BLaER1 (cell line): ENCODE measurements around the gene TAC3.
"Not testable (repeated sequence)": the region's sequence is repeated elsewhere in the genome, so short reads cannot be mapped to it uniquely, and the experiment has no call there.

Experiments
- H3K27ac ChIP-seq: shearing (Covaris generic); formaldehyde crosslinking; 2 replicates; pipeline ENCODE4 v1.8.1; 2022
- H3K27me3 ChIP-seq: shearing (Covaris generic); formaldehyde crosslinking; 2 replicates; pipeline ENCODE4 v1.8.1; 2022
- H3K36me3 ChIP-seq: shearing (Covaris generic); formaldehyde crosslinking; 2 replicates; pipeline ENCODE4 v1.8.1; 2022
- H3K4me1 ChIP-seq: shearing (Covaris generic); formaldehyde crosslinking; 2 replicates; pipeline ENCODE4 v1.8.1; 2022
- H3K4me2 ChIP-seq: shearing (Covaris generic); formaldehyde crosslinking; 2 replicates; pipeline ENCODE4 v1.8.1; 2022
- H3K4me3 ChIP-seq: shearing (Covaris generic); formaldehyde crosslinking; 2 replicates; pipeline ENCODE4 v1.8.1; 2022
- H3K9ac ChIP-seq: shearing (Covaris generic); formaldehyde crosslinking; 2 replicates; pipeline ENCODE4 v1.8.1; 2022
- H3K9me3 ChIP-seq: shearing (Covaris generic); formaldehyde crosslinking; 2 replicates; pipeline ENCODE4 v1.8.1; 2022
- H4K20me1 ChIP-seq: shearing (Covaris generic); formaldehyde crosslinking; 2 replicates; pipeline ENCODE4 v1.8.1; 2022
- Cebpa-rat ChIP-seq: shearing (Covaris generic); IDR thresholded peaks from 2 replicates; pipeline ENCODE4 v1.8.1; 2022

Gene TAC3

DNA sequence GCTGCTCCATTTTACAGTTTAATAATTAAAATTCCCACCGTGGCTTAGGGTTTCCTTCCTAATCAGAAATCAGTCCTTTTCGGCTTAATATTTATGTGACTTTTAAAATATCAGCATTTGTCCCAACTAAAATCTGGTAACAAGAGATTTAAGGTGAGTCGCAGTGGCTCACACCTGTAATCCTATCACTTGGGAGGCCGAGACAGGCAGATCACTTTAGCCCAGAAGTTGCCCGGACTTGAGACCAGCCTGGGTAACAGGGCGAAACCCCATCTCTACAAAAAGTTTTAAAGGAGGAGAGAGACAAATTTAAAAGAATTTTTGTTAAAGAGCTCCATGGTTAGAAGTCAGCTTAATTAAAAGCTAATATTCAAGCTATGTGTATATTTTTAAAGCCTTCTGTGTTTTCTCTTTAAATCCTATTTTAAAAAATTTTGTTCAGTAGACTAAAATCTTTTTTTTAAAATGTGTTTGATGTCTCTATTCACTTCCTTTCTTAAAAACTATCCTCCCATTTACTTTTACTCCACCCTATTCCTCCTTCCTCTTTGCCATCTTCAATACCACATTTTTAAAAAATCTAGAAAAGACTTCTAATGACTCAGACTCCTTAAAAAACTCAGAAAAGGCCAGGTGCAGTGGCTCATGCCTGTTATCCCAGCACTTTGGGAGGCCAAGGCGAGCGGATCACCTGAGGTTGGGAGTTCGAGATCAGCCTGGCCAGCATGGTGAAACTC lies 3.8 kb upstream of the TAC3 start:
- H3K36me3 ChIP-seq: no peaks in the 10 kb centered on the region
- no peaks in the 10 kb centered on the region for H3K9me3 ChIP-seq
- H3K27ac ChIP-seq: no peak overlapping the region
- H3K9ac ChIP-seq: no peak overlapping the region
- no peaks in the 10 kb centered on the region for H3K27me3 ChIP-seq
- TF ChIP-seq Cebpa-rat: no peak
- no peak overlapping the region for H3K4me2 ChIP-seq
- peaks cover 5% of the 10 kb centered on the region; the same call in 1 of the 2 replicates for H3K4me1 ChIP-seq
- no peak overlapping the region for H3K4me3 ChIP-seq
- H4K20me1 ChIP-seq: no peaks in the 10 kb centered on the region

DNA sequence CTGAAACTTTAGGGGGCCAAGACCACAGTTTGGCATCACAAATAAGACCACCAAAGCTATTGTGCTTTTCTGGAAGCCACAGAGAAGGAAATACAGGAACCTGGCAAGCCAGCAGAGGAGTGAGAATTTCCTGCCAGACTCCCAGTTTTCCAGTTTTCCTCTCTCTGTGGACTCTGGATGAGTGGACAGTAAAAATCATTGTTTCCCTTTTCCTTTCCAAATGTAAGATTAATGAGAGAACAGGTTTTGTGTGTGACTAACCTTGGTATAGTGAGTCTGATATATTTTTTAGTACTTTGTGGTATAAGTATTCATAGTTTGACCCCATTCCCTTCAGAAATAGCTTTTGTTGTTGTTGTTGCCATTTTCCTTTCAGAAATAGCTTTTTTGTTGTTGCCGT lies 2.6 kb upstream of the TAC3 start:
- H3K4me1 ChIP-seq: peaks cover 5% of the 10 kb centered on the region; the same call in 1 of the 2 replicates
- no peaks in the 10 kb centered on the region for H3K36me3 ChIP-seq
- TF ChIP-seq Cebpa-rat: no peak
- no peak overlapping the region for H3K27ac ChIP-seq
- H3K9ac ChIP-seq: no peak overlapping the region
- H3K27me3 ChIP-seq: no peaks in the 10 kb centered on the region
- H4K20me1 ChIP-seq: no peaks in the 10 kb centered on the region
- H3K9me3 ChIP-seq: no peaks in the 10 kb centered on the region
- no peak overlapping the region for H3K4me3 ChIP-seq
- no peak overlapping the region for H3K4me2 ChIP-seq

DNA sequence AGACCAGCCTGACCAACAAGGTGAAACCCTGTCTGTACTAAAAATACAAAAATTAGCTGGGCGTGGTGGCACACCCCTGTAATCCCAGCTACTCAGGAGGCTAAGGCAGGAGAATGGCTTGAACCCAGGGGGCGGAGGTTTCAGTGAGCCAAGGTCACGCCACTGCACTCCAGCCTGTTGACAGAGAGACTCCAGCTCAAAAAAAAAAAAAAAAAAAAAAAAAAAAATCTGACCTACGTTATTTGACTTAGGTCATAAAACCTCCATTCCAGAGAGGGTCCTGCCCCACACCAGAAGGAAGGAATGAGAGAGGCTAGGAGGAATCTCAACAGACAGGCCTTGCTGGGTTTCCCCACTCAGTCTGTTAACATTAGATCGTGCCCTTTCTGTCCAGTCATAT lies 2.0 kb upstream of the TAC3 start:
- H3K27me3 ChIP-seq, H4K20me1 ChIP-seq, H3K4me1 ChIP-seq, H3K4me2 ChIP-seq, H3K36me3 ChIP-seq, H3K4me3 ChIP-seq, H3K27ac ChIP-seq, H3K9me3 ChIP-seq, H3K9ac ChIP-seq: not testable (repeated sequence)

DNA sequence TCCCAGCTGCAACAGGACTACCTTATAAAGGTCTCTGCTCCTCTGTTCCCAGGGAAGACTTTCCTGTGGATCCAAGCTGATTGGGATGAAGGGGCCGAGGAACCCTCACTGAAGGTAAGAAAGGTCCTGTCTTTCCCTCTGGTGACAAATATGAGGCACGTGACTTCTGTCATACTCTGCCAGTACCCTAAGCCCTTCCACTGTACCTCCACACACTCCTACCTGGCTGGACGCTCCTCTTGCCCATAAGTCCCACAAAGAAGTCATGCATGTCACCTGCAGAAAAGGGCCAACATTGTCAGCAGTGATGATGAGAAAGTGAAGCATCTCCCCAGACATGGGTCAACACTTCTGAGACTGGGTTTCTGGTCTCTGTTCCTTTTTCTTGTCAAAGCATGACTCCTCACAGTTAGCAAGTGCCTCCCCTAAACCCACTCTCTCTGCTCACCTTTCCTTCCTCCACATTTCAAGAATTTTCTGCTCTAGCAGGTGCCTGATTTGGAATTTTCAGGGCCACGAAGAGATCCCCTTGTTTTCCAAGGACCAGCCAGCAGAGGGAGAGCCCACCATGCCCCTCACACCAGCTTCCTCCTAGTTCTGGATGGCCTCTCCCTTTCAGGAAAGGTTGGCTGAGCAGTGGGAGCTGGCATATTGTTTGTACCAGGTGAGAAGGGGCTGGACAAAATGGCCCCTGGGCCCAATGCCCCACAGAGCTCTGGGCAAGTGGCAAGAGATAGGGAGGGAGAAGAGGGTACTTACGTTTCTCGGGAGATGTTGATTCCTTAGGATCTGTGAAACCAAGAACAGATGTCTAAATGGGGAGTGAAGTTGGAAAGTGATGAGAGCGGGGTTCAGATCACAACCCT lies 3.5 kb downstream of the TAC3 start:
- no peak overlapping the region for H3K4me3 ChIP-seq
- no peak overlapping the region for H3K27ac ChIP-seq
- no peaks in the 10 kb centered on the region for H3K4me1 ChIP-seq
- no peaks in the 10 kb centered on the region for H3K27me3 ChIP-seq
- H3K9ac ChIP-seq: no peak overlapping the region
- TF ChIP-seq Cebpa-rat: no peak
- no peak overlapping the region for H3K4me2 ChIP-seq
- no peaks in the 10 kb centered on the region for H4K20me1 ChIP-seq
- H3K9me3 ChIP-seq: no peaks in the 10 kb centered on the region
- H3K36me3 ChIP-seq: no peaks in the 10 kb centered on the region

DNA sequence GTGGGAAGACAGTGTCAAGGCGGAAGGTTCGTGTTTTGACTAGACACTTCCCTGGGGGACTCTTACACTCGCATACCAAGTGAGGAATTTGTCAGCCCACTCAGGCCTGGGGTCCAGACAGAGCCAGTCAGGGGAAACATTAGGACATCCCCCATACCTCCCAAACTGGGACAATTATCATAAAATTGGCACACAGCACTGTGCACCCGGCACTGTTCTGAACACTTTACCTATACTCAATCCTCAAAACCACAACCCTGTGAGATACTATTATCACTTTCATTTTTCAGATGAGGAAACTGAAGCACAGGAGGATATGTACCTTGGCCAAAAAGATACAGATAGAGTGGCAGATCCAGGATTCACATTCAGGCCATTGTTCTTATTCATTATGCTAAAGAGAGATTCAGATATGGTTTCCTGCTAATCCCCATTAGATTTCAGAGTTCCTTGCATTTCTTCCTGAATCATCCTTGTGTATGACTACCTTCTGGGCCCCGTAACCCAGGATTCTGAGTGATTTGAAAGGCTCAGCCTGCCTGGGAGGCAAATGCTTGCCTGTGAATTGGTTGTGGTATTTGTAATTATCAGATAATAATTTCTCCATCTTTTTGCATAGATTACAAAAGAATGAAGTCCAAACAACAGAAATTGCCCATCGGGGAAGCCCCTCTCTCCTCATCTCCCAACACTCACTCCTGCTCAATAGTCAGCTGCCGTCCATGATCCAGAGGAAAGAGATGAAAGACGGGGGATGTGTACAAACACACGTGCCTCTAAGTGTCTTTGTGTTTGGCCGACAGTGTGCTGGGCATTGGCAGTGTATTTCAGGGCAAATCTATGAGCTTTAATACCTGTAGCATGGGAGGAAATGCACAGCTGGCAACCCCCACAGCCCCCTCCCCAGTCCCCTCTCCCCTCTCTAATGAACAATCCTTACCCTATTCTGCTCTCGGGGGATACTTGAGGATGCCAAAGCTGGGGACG lies 4.6 kb downstream of the TAC3 start:
- Histone ChIP-seq H3K27ac (no peak overlapping the region), H3K9me3 (no peaks in the 10 kb centered on the region), H3K36me3 (no peaks in the 10 kb centered on the region), H4K20me1 (no peaks in the 10 kb centered on the region), H3K4me2 (no peak overlapping the region), H3K4me1 (peaks cover 4% of the 10 kb centered on the region), H3K9ac (no peak overlapping the region), H3K4me3 (no peak overlapping the region), H3K27me3 (no peaks in the 10 kb centered on the region)
- TF ChIP-seq Cebpa-rat: no peak

DNA sequence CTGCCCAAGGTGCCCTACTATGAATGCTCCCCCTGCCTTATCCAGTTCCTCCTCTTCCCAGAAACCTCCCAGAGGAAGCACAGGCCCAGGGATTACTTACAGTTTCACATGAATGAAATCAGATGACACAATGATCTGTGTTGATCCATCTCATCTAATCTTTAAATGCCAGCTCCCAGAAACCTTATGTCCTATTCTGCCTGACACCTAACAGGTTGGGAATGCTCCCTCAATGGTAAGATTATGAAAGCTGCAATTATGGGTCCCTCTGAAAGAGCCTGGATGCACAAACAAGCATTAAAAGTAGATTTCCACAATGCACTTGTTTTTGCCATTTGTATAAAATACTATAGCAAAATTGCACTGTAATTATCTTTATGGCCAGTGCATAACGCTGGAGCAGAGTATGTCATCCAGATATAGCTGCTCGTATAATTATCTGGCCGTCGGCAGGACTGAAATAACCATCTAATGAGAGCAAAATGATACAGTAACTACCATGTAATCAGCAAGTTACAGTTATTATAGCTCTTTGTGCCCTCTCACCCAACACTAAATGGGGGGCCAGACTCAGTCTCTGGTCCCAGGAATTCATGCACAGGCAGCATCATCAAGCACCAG lies 5.6 kb downstream of the TAC3 start:
- no peaks in the 10 kb centered on the region for H3K9me3 ChIP-seq
- H3K27ac ChIP-seq: no peak overlapping the region
- no peak overlapping the region for H3K4me2 ChIP-seq
- no peak overlapping the region for H3K9ac ChIP-seq
- no peaks in the 10 kb centered on the region for H3K36me3 ChIP-seq
- 0 out of 2 replicates have a peak, but pooled peaks cover under 1% of the 10 kb centered on the region for H4K20me1 ChIP-seq
- H3K27me3 ChIP-seq: no peaks in the 10 kb centered on the region
- H3K4me3 ChIP-seq: no peak overlapping the region
- no peak for TF ChIP-seq Cebpa-rat
- peaks cover 6% of the 10 kb centered on the region for H3K4me1 ChIP-seq

DNA sequence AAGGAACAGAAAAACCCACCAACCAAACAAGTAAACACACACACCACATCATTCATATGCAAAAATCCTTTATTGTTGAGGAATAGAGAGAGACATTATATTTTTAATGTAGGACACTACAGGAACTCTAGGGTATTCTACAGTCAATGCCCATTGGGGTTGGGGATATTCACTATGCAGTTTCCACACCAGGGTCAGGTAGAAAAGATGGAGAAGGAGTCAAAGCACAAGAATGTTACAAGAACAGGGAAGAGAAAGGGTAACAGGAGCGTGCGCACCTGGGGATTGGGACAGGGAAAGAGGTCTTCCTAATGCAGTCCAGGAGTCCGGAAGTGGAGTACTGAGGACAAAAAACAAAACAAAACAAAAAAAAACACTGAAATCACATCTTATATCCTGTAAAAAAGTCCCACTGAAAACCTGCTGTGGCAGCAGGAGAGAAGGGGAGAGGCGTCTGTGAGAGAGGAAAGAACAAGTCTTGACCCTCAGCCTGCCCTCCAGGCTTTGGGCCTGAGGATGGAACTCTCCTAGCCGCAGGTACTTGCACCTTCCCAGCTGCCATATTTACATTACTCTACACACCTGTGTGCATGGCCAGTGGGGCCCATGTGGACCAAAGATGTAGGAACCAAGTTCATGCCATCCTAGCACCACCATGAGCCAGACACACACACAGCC lies 6.2 kb downstream of the TAC3 start:
- Histone ChIP-seq H3K27me3 (no peaks in the 10 kb centered on the region), H3K9ac (no peak overlapping the region), H3K4me1 (peaks cover 11% of the 10 kb centered on the region), H3K27ac (no peak overlapping the region), H3K9me3 (no peaks in the 10 kb centered on the region), H4K20me1 (peaks cover 7% of the 10 kb centered on the region; the same call in 1 of the 2 replicates), H3K4me3 (no peak overlapping the region), H3K36me3 (no peaks in the 10 kb centered on the region), H3K4me2 (no peak overlapping the region)
- no peak for TF ChIP-seq Cebpa-rat

DNA sequence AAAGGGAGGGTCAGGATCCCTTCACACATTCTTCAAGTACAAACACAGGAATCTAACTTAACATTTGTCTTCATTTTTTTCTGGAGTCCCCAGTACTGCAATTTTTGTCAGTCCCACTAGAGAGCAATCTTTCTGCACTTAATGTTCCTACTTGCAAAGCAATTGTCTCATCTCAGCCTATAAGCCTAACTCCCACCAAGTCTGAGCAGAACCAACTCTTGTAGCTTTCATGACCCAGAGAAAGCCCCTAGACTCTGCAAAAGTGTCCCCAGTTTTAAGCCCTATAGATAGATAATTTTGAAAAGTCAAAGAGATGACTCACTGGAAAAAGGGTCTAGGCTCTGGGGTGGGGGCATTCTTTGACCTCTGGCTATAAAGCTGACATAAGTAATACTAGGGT lies 8.2 kb downstream of the TAC3 start:
- Histone ChIP-seq H3K4me2 (no peak overlapping the region), H3K9me3 (no peaks in the 10 kb centered on the region), H3K4me3 (no peak overlapping the region), H3K4me1 (peaks cover 18% of the 10 kb centered on the region), H3K27me3 (no peaks in the 10 kb centered on the region), H3K36me3 (peaks cover 18% of the 10 kb centered on the region), H3K9ac (no peak overlapping the region), H3K27ac (no peak overlapping the region), H4K20me1 (peaks cover 26% of the 10 kb centered on the region)
- TF ChIP-seq Cebpa-rat: no peak
